Uterus (tissue), 2 donors: Measurements from ENCODE around the gene ASH1L.

Experiments
- CTCF ChIP-seq, 4 experiments: fragments of 200-600 bp in 2 of 4; fragments of 450-650 bp in 2 of 4; sonication (generic) in 2 of 4; IDR thresholded peaks; one replicate each; pipeline ENCODE4 v1.5.1; 2016 to 2019; ENCODE audit warnings: antibody characterized with exemption in 4 of 4, mild to moderate bottlenecking in 2 of 4, moderate library complexity in 1 of 4
- POLR2A ChIP-seq, 2 donors: fragments of 450-650 bp; IDR thresholded peaks; one replicate each; pipeline ENCODE4 v1.6.1; 2016; ENCODE audit warnings: antibody characterized with exemption in 2 of 2, mild to moderate bottlenecking in 1 of 2, moderate library complexity in 1 of 2

DNA sequence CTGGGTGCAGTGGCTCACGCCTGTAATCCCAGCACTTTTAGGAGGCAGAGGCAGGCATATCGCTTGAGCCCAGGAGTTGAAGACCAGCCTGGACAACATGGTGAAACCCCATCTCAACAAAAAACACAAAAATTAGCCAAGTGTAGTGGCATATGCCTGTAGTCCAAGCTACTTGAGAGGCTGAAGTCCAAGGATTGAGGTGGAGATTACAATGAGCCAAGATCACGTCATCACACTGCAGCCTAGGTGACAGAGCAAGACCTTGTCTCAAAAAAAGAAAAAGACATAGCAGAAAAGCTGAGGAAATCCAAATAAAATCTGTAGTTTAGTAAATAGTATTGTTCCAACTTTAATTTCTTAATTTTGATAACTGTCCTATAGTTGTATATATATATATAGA lies 11.5 kb upstream of the ASH1L start:
- no peak for TF ChIP-seq CTCF (IDR thresholded peaks at IDR 0.05)
- TF ChIP-seq POLR2A (IDR thresholded peaks at IDR 0.05) = no peak
